CD4-positive, alpha-beta T cell treated with Interleukin-6 at 100 ng/mL for 8 hours (primary cell): ENCODE measurements around the gene ATP6V1D.
"Not testable (repeated sequence)": the region's sequence is repeated elsewhere in the genome, so short reads cannot be mapped to it uniquely, and the experiment has no call there.

Experiments used
- DNase-seq: peaks from one replicate; pipeline ENCODE4 v3.0.0-alpha.2; 2020; ENCODE audit warnings: mixed read lengths, low spot score

ATP6V1D gene

GRCh38 chr14:67370830-67371229 is 11.2 kb upstream of the ATP6V1D start:
- DNase-seq, result no peak

- no peak for DNase-seq
Observed at GRCh38 chr14:67365476-67365875, 5.9 kb upstream of the ATP6V1D start.

- no peak for DNase-seq
Observed at GRCh38 chr14:67360470-67361206, 1.0 kb upstream of the ATP6V1D start.

- DNase-seq, result no peak
Observed at GRCh38 chr14:67358924-67359774, 455 bp downstream of the ATP6V1D start.

- no peak for DNase-seq
Observed at GRCh38 chr14:67357969-67358354, 1.6 kb downstream of the ATP6V1D start.

- DNase-seq, result no peak
Observed at GRCh38 chr14:67357186-67357968, 2.2 kb downstream of the ATP6V1D start.

- DNase-seq, result no peak
Observed at GRCh38 chr14:67352055-67352454, 7.5 kb downstream of the ATP6V1D start.

- DNase-seq, result no peak
Observed at GRCh38 chr14:67345583-67345982, 14.0 kb downstream of the ATP6V1D start.

GRCh38 chr14:67343601-67344230 is 15.9 kb downstream of the ATP6V1D start:
- no peak for DNase-seq

GRCh38 chr14:67341231-67341630 is 18.4 kb downstream of the ATP6V1D start:
- not testable (repeated sequence) for DNase-seq

GRCh38 chr14:67335781-67336180 is 23.8 kb downstream of the ATP6V1D start:
- no peak for DNase-seq

- no peak for DNase-seq
Observed at GRCh38 chr14:67332468-67332867, 27.1 kb downstream of the ATP6V1D start.

- no peak for DNase-seq
Observed at GRCh38 chr14:67331368-67332125, 28.1 kb downstream of the ATP6V1D start.

GRCh38 chr14:67329666-67330065 is 29.9 kb downstream of the ATP6V1D start:
- not testable (repeated sequence) for DNase-seq

- DNase-seq, result no peak
Observed at GRCh38 chr14:67319142-67319541, 40.5 kb downstream of the ATP6V1D start.

GRCh38 chr14:67317822-67318221 is 41.8 kb downstream of the ATP6V1D start:
- no peak for DNase-seq

GRCh38 chr14:67313153-67313552 is 46.5 kb downstream of the ATP6V1D start:
- DNase-seq, result no peak

GRCh38 chr14:67311868-67312267 is 47.7 kb downstream of the ATP6V1D start:
- DNase-seq, result no peak
